ENCODE results near the gene OR1F1. TPM values are rescaled to one million over a fixed set of nuclear protein-coding genes. Genes with fewer than 3 reads are reported as not detected.

The OR1F1 gene
- polyA plus RNA-seq, 1 experiment = 0.64 TPM

DNA sequence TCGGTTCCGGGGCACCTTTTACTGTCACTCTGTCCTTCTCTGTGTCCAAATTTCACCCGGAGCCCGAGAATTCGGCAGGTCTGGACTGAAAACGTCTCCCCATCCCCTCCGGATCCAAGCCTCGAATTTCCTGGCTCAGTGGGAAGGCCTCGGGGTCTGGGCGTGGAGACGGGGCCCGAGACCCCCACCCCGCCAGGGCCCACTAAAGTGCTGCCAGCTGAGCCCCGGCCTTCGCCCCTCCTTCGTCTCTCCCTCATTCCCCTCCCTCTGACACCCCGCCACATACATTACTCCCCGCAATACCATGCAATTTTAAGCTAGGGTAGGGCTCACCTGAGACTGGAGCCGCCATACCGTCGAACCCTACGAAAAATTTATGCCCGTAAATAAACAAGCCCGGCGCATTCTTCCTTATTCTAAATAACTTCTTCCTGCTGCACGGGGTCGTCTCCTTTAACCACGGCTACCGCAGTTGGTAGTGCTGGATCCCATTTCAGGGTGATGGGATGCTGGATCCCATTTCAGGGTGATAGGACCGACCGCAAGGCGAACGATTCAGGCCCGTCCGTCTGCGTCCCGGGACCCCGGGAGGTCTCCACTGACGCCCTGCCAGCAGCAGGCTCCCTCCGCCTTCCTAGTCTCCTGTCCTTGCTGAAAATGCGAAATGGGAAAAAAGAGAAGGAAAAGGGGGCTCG is 4.4 kb upstream of the OR1F1 start:
- ChIA-PET POLR2A (interaction anchor here (0.5 kb wide), 1 partner anchor 25 kb away, joined by 4 read pairs; no protein-coding TSS in a partner anchor), CTCF (interaction anchor here (1.4 to 2.5 kb wide), 4 partner anchors 10 to 31 kb away, joined by 5 to 10 read pairs (median 6); no protein-coding TSS in a partner anchor)
- Histone ChIP-seq H3K27me3 (ENCODE audit: control insufficient read depth, insufficient read depth, low read length) (peaks cover 2% of the 10 kb centered on the region), H3K36me3 (ENCODE audit: control insufficient read depth, insufficient read depth, low read length) (no peaks in the 10 kb centered on the region), H3K4me3 (ENCODE audit: low read depth, low read length) (peak overlapping the region; percentile 50)
- no peak for DNase-seq (ENCODE audit: low read depth)
- no peak for TF ChIP-seq CTCF (IDR thresholded peaks at IDR 0.05; ENCODE audit: insufficient read depth, low read depth, low read length)

GRCh38 chr16:3186946-3187690 is 886 bp upstream of the OR1F1 start:
- ChIA-PET CTCF (interaction anchor here (1.4 kb wide), 1 partner anchor 35 kb away, joined by 3 read pairs; no protein-coding TSS in a partner anchor), POLR2A (no interaction called here)
- DNase-seq (ENCODE audit: low read depth) = no peak
- Histone ChIP-seq H3K27me3 (ENCODE audit: control insufficient read depth, insufficient read depth, low read length) (no peaks in the 10 kb centered on the region; the same call in 1 of the 2 replicates), H3K4me3 (ENCODE audit: low read depth, low read length) (no peak overlapping the region), H3K36me3 (ENCODE audit: control insufficient read depth, insufficient read depth, low read length) (no peaks in the 10 kb centered on the region)
- no peak for TF ChIP-seq CTCF (IDR thresholded peaks at IDR 0.05; ENCODE audit: insufficient read depth, low read depth, low read length)

- H3K4me3 ChIP-seq (ENCODE audit: low read depth, low read length) = peak overlapping the region; percentile 51
- H3K36me3 ChIP-seq (ENCODE audit: control insufficient read depth, insufficient read depth, low read length) = no peaks in the 10 kb centered on the region
- ChIA-PET CTCF (interaction anchor here (0.5 to 1.0 kb wide), 2 partner anchors 21 to 32 kb away, joined by 3 read pairs; no protein-coding TSS in a partner anchor), POLR2A (no interaction called here)
- DNase-seq (ENCODE audit: low read depth) = no peak
- no peaks in the 10 kb centered on the region for H3K27me3 ChIP-seq (ENCODE audit: control insufficient read depth, insufficient read depth, low read length)
- TF ChIP-seq CTCF (IDR thresholded peaks at IDR 0.05; ENCODE audit: insufficient read depth, low read depth, low read length) = no peak
Measured at GRCh38 chr16:3188675-3188924, 596 bp downstream of the OR1F1 start.

GRCh38 chr16:3188925-3189825 is 1.2 kb downstream of the OR1F1 start:
- TF ChIP-seq CTCF (IDR thresholded peaks at IDR 0.05; ENCODE audit: insufficient read depth, low read depth, low read length) = no peak
- no peak for DNase-seq (ENCODE audit: low read depth)
- H3K36me3 ChIP-seq (ENCODE audit: control insufficient read depth, insufficient read depth, low read length) = no peaks in the 10 kb centered on the region
- ChIA-PET CTCF (interaction anchor here (0.5 to 1.0 kb wide), 2 partner anchors 21 to 32 kb away, joined by 3 read pairs; no protein-coding TSS in a partner anchor), POLR2A (no interaction called here)
- peak overlapping the region; percentile 51 for H3K4me3 ChIP-seq (ENCODE audit: low read depth, low read length)
- no peaks in the 10 kb centered on the region for H3K27me3 ChIP-seq (ENCODE audit: control insufficient read depth, insufficient read depth, low read length)

GRCh38 chr16:3189869-3190268 is 1.9 kb downstream of the OR1F1 start:
- TF ChIP-seq CTCF (IDR thresholded peaks at IDR 0.05; ENCODE audit: insufficient read depth, low read depth, low read length) = no peak
- Histone ChIP-seq H3K36me3 (ENCODE audit: control insufficient read depth, insufficient read depth, low read length) (no peaks in the 10 kb centered on the region), H3K27me3 (ENCODE audit: control insufficient read depth, insufficient read depth, low read length) (no peaks in the 10 kb centered on the region), H3K4me3 (ENCODE audit: low read depth, low read length) (peak overlapping the region; percentile 51)
- ChIA-PET POLR2A (no interaction called here), CTCF (no interaction called here)
- DNase-seq (ENCODE audit: low read depth) = no peak

Data from BJ (cell line).